ENCODE results near the gene IMPA2. TPM values are rescaled to one million over a fixed set of nuclear protein-coding genes. Genes with fewer than 3 reads are reported as not detected.

The IMPA2 gene
- total RNA-seq, 1 experiment from 2014 or later: 113 TPM

GRCh38 chr18:11998193-11998592, 16.9 kb downstream of the IMPA2 start (continued):
- TF ChIP-seq ATF2 (CRISPR knock-in tag; IDR thresholded peaks at IDR 0.05; ENCODE audit: borderline replicate concordance, low read depth): no peak
- no peak for TF ChIP-seq USF2 (CRISPR knock-in tag; IDR thresholded peaks at IDR 0.05)
- no peak for TF ChIP-seq ZNF219 (CRISPR knock-in tag; IDR thresholded peaks at IDR 0.05; ENCODE audit: borderline replicate concordance)
- no peak for TF ChIP-seq FOXP4 (CRISPR knock-in tag; IDR thresholded peaks at IDR 0.05)
- no peak for TF ChIP-seq PRRX2 (CRISPR knock-in tag; IDR thresholded peaks at IDR 0.05)
- TF ChIP-seq ZNF138 (CRISPR knock-in tag; conservative IDR thresholded peaks at IDR 0.05): no peak
- no peak for TF ChIP-seq KAT7 (CRISPR knock-in tag; IDR thresholded peaks at IDR 0.05; ENCODE audit: borderline replicate concordance)
- TF ChIP-seq HMGA2 (CRISPR knock-in tag; IDR thresholded peaks at IDR 0.05): no peak
- TF ChIP-seq CDX4 (CRISPR knock-in tag; IDR thresholded peaks at IDR 0.05; ENCODE audit: borderline replicate concordance): no peak
- TF ChIP-seq NFE2L1 (CRISPR knock-in tag; IDR thresholded peaks at IDR 0.05): no peak
- TF ChIP-seq TEAD4 (CRISPR knock-in tag; IDR thresholded peaks at IDR 0.05): no peak
- no peak for TF ChIP-seq FOXP1 (CRISPR knock-in tag; IDR thresholded peaks at IDR 0.05; ENCODE audit: borderline replicate concordance)
- TF ChIP-seq ZNF425 (CRISPR knock-in tag; conservative IDR thresholded peaks at IDR 0.05): no peak

- POLR2A ChIA-PET: no interaction called here
- H3K27ac Mint-ChIP-seq: 0 out of 2 replicates have a peak overlapping the region, but pooled peaks have one; percentile 17
- CTCF ChIA-PET: interaction anchor here (0.7 to 12.7 kb wide), 3 partner anchors 7 to 344 kb away, joined by 3 to 195 read pairs (median 5); no protein-coding TSS in a partner anchor
- H3K27me3 Mint-ChIP-seq (ENCODE audit: low read depth): no peaks in the 10 kb centered on the region
- ATAC-seq: no peak
- no peaks in the 10 kb centered on the region for H3K9me3 Mint-ChIP-seq
- peaks cover 28% of the 10 kb centered on the region for H3K4me1 Mint-ChIP-seq
- H3K36me3 Mint-ChIP-seq: peaks cover 29% of the 10 kb centered on the region
- no peak for DNase-seq (ENCODE audit: low spot score)
- H3K4me3 Mint-ChIP-seq: no peak overlapping the region
- TF ChIP-seq SMAD4 (CRISPR knock-in tag; IDR thresholded peaks at IDR 0.05): no peak
- TF ChIP-seq TEAD1 (CRISPR knock-in tag; IDR thresholded peaks at IDR 0.05): no peak
- no peak for TF ChIP-seq JUN (CRISPR knock-in tag; IDR thresholded peaks at IDR 0.05)
- no peak for TF ChIP-seq PRRX2 (CRISPR knock-in tag; IDR thresholded peaks at IDR 0.05)
- no peak for TF ChIP-seq ZNF121 (CRISPR knock-in tag; IDR thresholded peaks at IDR 0.05)
- TF ChIP-seq CREB1 (CRISPR knock-in tag; IDR thresholded peaks at IDR 0.05): no peak
- TF ChIP-seq HMGXB4 (CRISPR knock-in tag; IDR thresholded peaks at IDR 0.05): no peak
- no peak for TF ChIP-seq E2F1 (CRISPR knock-in tag; IDR thresholded peaks at IDR 0.05)
- no peak for TF ChIP-seq GRHL2 (CRISPR knock-in tag; IDR thresholded peaks at IDR 0.05; ENCODE audit: insufficient replicate concordance, severe bottlenecking)
- TF ChIP-seq ZBTB43 (CRISPR knock-in tag; IDR thresholded peaks at IDR 0.05): no peak
- TF ChIP-seq ZNF232 (CRISPR knock-in tag; IDR thresholded peaks at IDR 0.05): no peak
- no peak for TF ChIP-seq NFATC4 (CRISPR knock-in tag; IDR thresholded peaks at IDR 0.05)
- TF ChIP-seq JAZF1 (CRISPR knock-in tag; IDR thresholded peaks at IDR 0.05): no peak
- no peak for TF ChIP-seq ZNF396 (CRISPR knock-in tag; IDR thresholded peaks at IDR 0.05; ENCODE audit: borderline replicate concordance)
- no peak for TF ChIP-seq ETV6 (CRISPR knock-in tag; IDR thresholded peaks at IDR 0.05)
Measured at GRCh38 chr18:11999429-11999828, 18.1 kb downstream of the IMPA2 start.

Data from WTC11 (cell line).